ENCODE results near the gene LONRF3. TPM values are rescaled to one million over a fixed set of nuclear protein-coding genes. Genes with fewer than 3 reads are reported as not detected.

The LONRF3 gene
- total and polyA plus RNA-seq, 2 of the 8 experiments (the other 6 are each of a cell fraction or from before 2014, with no cell fraction given), result 0.11 TPM; not detected in 1

DNA sequence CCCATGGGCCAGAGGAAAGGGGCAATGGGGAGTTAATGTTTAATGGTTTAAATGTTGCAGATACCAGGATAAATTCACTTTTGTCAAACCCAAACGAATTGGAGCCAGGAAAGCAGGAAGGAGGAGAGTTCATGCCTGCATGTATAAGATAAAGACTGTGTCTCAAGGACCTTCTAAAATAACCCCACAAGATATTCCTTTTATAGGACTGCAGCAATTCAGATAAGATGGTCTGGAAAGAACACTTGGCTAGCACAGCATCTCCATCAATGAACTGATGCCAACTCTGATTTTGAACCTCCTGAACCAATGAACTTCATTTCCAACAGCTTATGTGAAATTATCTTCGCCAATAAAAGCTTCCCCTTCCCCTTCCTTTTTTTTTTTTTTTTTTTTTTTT lies 31.3 kb upstream of the LONRF3 start:
- H3K36me3 ChIP-seq (ENCODE audit: control insufficient read depth in 2 of 4, insufficient read depth in 4 of 4, low read length in 3 of 4), result no peaks in the 10 kb centered on the region
- no peak overlapping the region for H2BK12ac ChIP-seq (ENCODE audit: low read depth, low read length)
- H4K8ac ChIP-seq (ENCODE audit: extremely low read depth, insufficient read depth, low read length), result no peak overlapping the region
- H4K91ac ChIP-seq (replicated peaks; ENCODE audit: insufficient read length, low read length), result no peak overlapping the region
- no peak overlapping the region for H3K4me2 ChIP-seq (ENCODE audit: insufficient read depth in 1 of 2, low read depth in 2 of 2, low read length in 2 of 2)
- H2BK15ac ChIP-seq (ENCODE audit: low read length), result no peak overlapping the region
- H3K79me1 ChIP-seq (ENCODE audit: low read depth, low read length), result no peaks in the 10 kb centered on the region
- no peak overlapping the region for H3K14ac ChIP-seq (ENCODE audit: insufficient read length)
- H2BK120ac ChIP-seq (replicated peaks; ENCODE audit: low read depth, low read length), result no peak overlapping the region
- no peak overlapping the region for H2BK20ac ChIP-seq (ENCODE audit: low read length)
- DNase-seq (ENCODE audit: low read depth in 1 of 2, low spot score in 2 of 2) (no peak), FAIRE-seq (no peak)
- no peak overlapping the region for H3K4ac ChIP-seq (replicated peaks; ENCODE audit: insufficient read length, low read depth, low read length)
- H2AFZ ChIP-seq (ENCODE audit: low read length), result no peak overlapping the region
- ChIA-PET CTCF (ENCODE audit: partially characterized antibody) (interaction anchor here (0.6 kb wide), 1 partner anchor 99 kb away, joined by 3 read pairs; no protein-coding TSS in a partner anchor), POLR2A (ENCODE audit: partially characterized antibody) (no interaction called here)
- H4K20me1 ChIP-seq (replicated peaks in 1 of 2; ENCODE audit: control insufficient read depth in 1 of 2, insufficient read depth in 2 of 2, low read length in 2 of 2), result no peaks in the 10 kb centered on the region
- no peaks in the 10 kb centered on the region for H3K9me3 ChIP-seq (ENCODE audit: insufficient read depth in 2 of 2, low read depth in 1 of 2, low read length in 1 of 2)
- H2AK5ac ChIP-seq (ENCODE audit: low read depth, low read length), result no peak overlapping the region
- no peaks in the 10 kb centered on the region for H3K79me2 ChIP-seq (ENCODE audit: control insufficient read depth in 1 of 2, insufficient read depth in 2 of 2, low read length in 2 of 2)
- no peak overlapping the region for H3K27ac ChIP-seq (ENCODE audit: low read depth, low read length)
- H3K23me2 ChIP-seq (ENCODE audit: low read depth, low read length), result no peaks in the 10 kb centered on the region
- H3K4me1 ChIP-seq (replicated peaks in 1 of 4; ENCODE audit: control insufficient read depth in 3 of 4, insufficient read depth in 4 of 4, low read length in 3 of 4), result no peaks in the 10 kb centered on the region
- no peaks in the 10 kb centered on the region for H3K27me3 ChIP-seq (replicated peaks in 1 of 4; ENCODE audit: control insufficient read depth in 3 of 4, extremely low read depth in 1 of 4, insufficient read depth in 3 of 4, low read length in 3 of 4)
- no peak overlapping the region for H3K4me3 ChIP-seq (ENCODE audit: extremely low read depth in 1 of 4, insufficient read depth in 2 of 4, low read depth in 3 of 4, low read length in 4 of 4)
- no peak overlapping the region for H2BK5ac ChIP-seq (ENCODE audit: low read depth, low read length)
- WGBS, 2 experiments (ENCODE audit: extremely low coverage in 1 of 2, insufficient coverage in 1 of 2, insufficient read length in 1 of 2, insufficient replicate concordance in 2 of 2, low coverage in 1 of 2, low lambda C conversion rate in 2 of 2, missing lambda C conversion rate in 1 of 2), result 62% methylated on average over 1 of the region's 2 CpGs; no CpG with 5 or more reads in 1 of the 2 experiments
- TF ChIP-seq YY1 (IDR thresholded peaks at IDR 0.05; ENCODE audit: low read depth, low read length) (no peak), SIX5 (IDR thresholded peaks at IDR 0.05; ENCODE audit: low read depth, low read length) (no peak), GABPA (IDR thresholded peaks at IDR 0.05; ENCODE audit: borderline replicate concordance, insufficient read depth, low read length) (no peak), EZH2 (IDR thresholded peaks at IDR 0.05; ENCODE audit: low read depth, low read length, severe bottlenecking) (no peak), SRF (IDR thresholded peaks at IDR 0.05; ENCODE audit: low read depth, low read length) (no peak), BCL11A (IDR thresholded peaks at IDR 0.05; ENCODE audit: low read depth in 2 of 2, low read length in 2 of 2) (no peak), GTF2F1 (IDR thresholded peaks at IDR 0.05; ENCODE audit: borderline replicate concordance, low read depth, low read length) (no peak), SP1 (IDR thresholded peaks at IDR 0.05; ENCODE audit: low read depth, low read length) (no peak), SP2 (IDR thresholded peaks at IDR 0.05; ENCODE audit: low read length) (no peak), ASH2L (IDR thresholded peaks at IDR 0.05; ENCODE audit: low read length) (no peak), JUND (IDR thresholded peaks at IDR 0.05; ENCODE audit: low read length) (no peak), EP300 (IDR thresholded peaks at IDR 0.05; ENCODE audit: borderline replicate concordance in 1 of 2, low read depth in 2 of 2, low read length in 2 of 2) (no peak), TBP (IDR thresholded peaks at IDR 0.05; ENCODE audit: low read depth, low read length) (no peak), POLR2AphosphoS5 (IDR thresholded peaks at IDR 0.05; ENCODE audit: low read depth, low read length) (no peak), CREB1 (IDR thresholded peaks at IDR 0.05) (no peak), BACH1 (IDR thresholded peaks at IDR 0.05; ENCODE audit: low read length) (no peak)
- H4K5ac ChIP-seq (ENCODE audit: insufficient read length, low read depth, low read length), result no peak overlapping the region
- no peak overlapping the region for H3K56ac ChIP-seq (replicated peaks; ENCODE audit: insufficient read length, low read depth, low read length)
- no peak overlapping the region for H3K18ac ChIP-seq (ENCODE audit: extremely low read depth, low read length)
- H3K9ac ChIP-seq (replicated peaks in 1 of 4; ENCODE audit: extremely low read depth in 1 of 4, low read depth in 3 of 4, low read length in 3 of 4), result no peak overlapping the region
- no peak overlapping the region for H3K23ac ChIP-seq (ENCODE audit: insufficient read length)
